HepG2 (cell line): ENCODE results near the gene CCDC97. TPM values are rescaled to one million over a fixed set of nuclear protein-coding genes. Genes with fewer than 3 reads are reported as not detected.

Experiments
- ATAC-seq: fragments of 200-7000 bp; cut with Tn5 transposase; 3 replicates; pipeline ENCODE4 v1.9.1; 2020; ENCODE audit warnings: mild to moderate bottlenecking, moderate library complexity
- BruUV-seq: library from RNA; stranded (reverse); fragments of 400-500 nt; replicated peaks from 2 replicates; lab custom pipeline; 2021; lab: Mats Ljungman, UMichigan
- CTCF ChIA-PET: fragments of 300-600 bp; formaldehyde crosslinking; extraction: SDS; loops from one replicate; lab custom pipeline; 2021; ENCODE audit warnings: low total read pairs, inconsistent platforms, low intra/inter-chr PET ratio; lab: Yijun Ruan, JAX
- POLR2A ChIA-PET: fragments of 350-600 bp; sonication (Branson Sonifier 250); formaldehyde crosslinking; loops from one replicate; lab custom pipeline; 2020; ENCODE audit warnings: antibody characterized with exemption, inconsistent platforms; lab: Yijun Ruan, JAX
- DNase-seq: peaks from one replicate; pipeline ENCODE4 v3.0.0-alpha.2; 2015; ENCODE audit warnings: low spot score
- FAIRE-seq: peaks from 3 replicates; lab custom pipeline; 2011; peaks lifted over from hg19 to GRCh38; lab: Jason Lieb, UNC
- H2AFZ ChIP-seq: one replicate; pipeline ENCODE4 v1.6.1; 2011; ENCODE audit warnings: low read length, inconsistent platforms
- H3K27ac ChIP-seq: fragments of 300-600 bp; 3 replicates; pipeline ENCODE4 v1.8.0; 2011; ENCODE audit warnings: mixed run types, mild to moderate bottlenecking, mixed read lengths, low read length, inconsistent platforms; ENCODE audit not compliant: insufficient read depth; ENCODE audit errors: extremely low read length
- H3K27me3 ChIP-seq, 2 experiments: fragments of 200-600 bp in 1 of 2; 2 replicates in 1 of 2; 3 replicates in 1 of 2; pipeline versions ENCODE4 v1.6.0 to v1.8.0; 2011; ENCODE audit warnings: low read length in 2 of 2, mild to moderate bottlenecking in 2 of 2, moderate library complexity in 2 of 2, inconsistent platforms in 1 of 2; ENCODE audit not compliant: insufficient read depth in 2 of 2, control insufficient read depth in 1 of 2
- H3K36me3 ChIP-seq, 2 experiments: fragments of 200-600 bp in 1 of 2; replicated peaks in 1 of 2; 2 replicates in 1 of 2; 3 replicates in 1 of 2; pipeline versions ENCODE4 v1.5.1 to v1.8.0; 2011; ENCODE audit warnings: low read length in 2 of 2, inconsistent platforms in 1 of 2; ENCODE audit not compliant: insufficient read depth in 2 of 2, control insufficient read depth in 1 of 2
- H3K4me1 ChIP-seq: 2 replicates; pipeline ENCODE4 v1.5.1; 2012; ENCODE audit warnings: low read length, inconsistent platforms; ENCODE audit not compliant: insufficient read depth
- H3K4me2 ChIP-seq: 2 replicates; pipeline ENCODE4 v1.6.0; 2011; ENCODE audit warnings: low read depth, low read length, inconsistent platforms
- H3K4me3 ChIP-seq, 3 experiments: fragments of 200-600 bp in 1 of 3; sonication (generic), shearing (Covaris generic) in 1 of 3; replicated peaks in 1 of 3; 2 replicates each; pipeline ENCODE4 v1.5.1; 2011 to 2016; ENCODE audit warnings: low read length in 3 of 3, inconsistent platforms in 2 of 3, low read depth in 2 of 3, mild to moderate bottlenecking in 2 of 3, control low read depth in 1 of 3, mixed read lengths in 1 of 3; ENCODE audit not compliant: insufficient read depth in 1 of 3
- H3K79me2 ChIP-seq: one replicate; pipeline ENCODE4 v1.6.1; 2011; ENCODE audit warnings: low read length, inconsistent platforms; ENCODE audit not compliant: insufficient read depth
- H3K9ac ChIP-seq: 2 replicates; pipeline ENCODE4 v1.6.0; 2011; ENCODE audit warnings: mild to moderate bottlenecking, low read depth, low read length, inconsistent platforms; ENCODE audit not compliant: insufficient read depth
- H3K9me3 ChIP-seq: 2 replicates; pipeline ENCODE4 v1.5.1; 2012; ENCODE audit warnings: mild to moderate bottlenecking, low read length
- H4K20me1 ChIP-seq: 2 replicates; pipeline ENCODE4 v1.6.0; 2011; ENCODE audit warnings: inconsistent platforms, mild to moderate bottlenecking, low read length, moderate library complexity; ENCODE audit not compliant: insufficient read depth
- CEBPB ChIP-seq: IDR thresholded peaks from 2 replicates; pipeline ENCODE4 v1.6.1; 2011; ENCODE audit warnings: low read depth, low read length, improper control_type of control experiment, borderline replicate concordance
- NCOA1 ChIP-seq: sonication (generic); formaldehyde crosslinking; IDR thresholded peaks from 2 replicates; pipeline ENCODE4 v1.9.0; 2021; ENCODE audit warnings: missing genetic modification reagents
- NFAT5 ChIP-seq: sonication (generic); formaldehyde crosslinking; IDR thresholded peaks from 2 replicates; pipeline ENCODE4 v1.4.0; 2020; ENCODE audit warnings: missing genetic modification reagents
- SYNCRIP ChIP-seq: fragments of 200-400 bp; formaldehyde crosslinking; IDR thresholded peaks from 2 replicates; pipeline ENCODE4 v1.6.1; 2018; ENCODE audit warnings: mild to moderate bottlenecking, low read depth, low read length; ENCODE audit not compliant: insufficient read depth
- ZNF577 ChIP-seq: sonication (generic); formaldehyde crosslinking; IDR thresholded peaks from 2 replicates; pipeline ENCODE4 v1.4.0; 2020; ENCODE audit warnings: mild to moderate bottlenecking, low read depth, missing genetic modification reagents, borderline replicate concordance
- ZNF781 ChIP-seq: sonication (generic); formaldehyde crosslinking; IDR thresholded peaks from 2 replicates; pipeline ENCODE4 v1.5.1; 2020; ENCODE audit warnings: borderline replicate concordance, mild to moderate bottlenecking, missing genetic modification reagents; ENCODE audit errors: not compliant biosample characterization
- WGBS: methylation state at CpG from one replicate; pipeline ENCODE4 v1.1.6; 2017; ENCODE audit warnings: low lambda C conversion rate; 5-methylcytosine and 5-hydroxymethylcytosine counted together
- in situ Hi-C: cut with HindIII; loops from 2 replicates; pipeline ENCODE4 v1.10.0; 2017; ENCODE audit warnings: low pct_unique_long_range_greater_than_20kb; ENCODE audit not compliant: extremely low pct_ligation_motif_present
- intact Hi-C: fragments of 100-400 bp; cut with micrococcal nuclease; formaldehyde crosslinking; loops from one replicate; pipeline ENCODE4 v1.10.0; 2022; ENCODE audit not compliant: unreplicated experiment
- polyA plus RNA-seq, 8 experiments: library from polyadenylated mRNA; depleted of rRNA in 3 of 8; stranded (reverse) in 7 of 8; unstranded in 1 of 8; fragments of >200 nt; fragmentation: Illumina TruSeq in 4 of 8; extraction: Trizol in 4 of 8; gene quantifications; 2 replicates each; pipeline versions ENCODE4 v1.2.1 to v1.2.3, GENCODE V29; 2011 to 2016; ENCODE audit warnings: low read depth in 4 of 8, missing spikeins in 1 of 8, mixed read lengths in 1 of 8; ENCODE audit not compliant: insufficient read depth in 1 of 8
- total RNA-seq, 5 experiments: library from RNA; depleted of rRNA; stranded (reverse); fragments of >200 nt; fragmentation: Illumina TruSeq; extraction: Trizol; gene quantifications; 2 replicates each; pipeline ENCODE4 v1.2.3, GENCODE V29; 2016; ENCODE audit warnings: low read depth in 1 of 5
- TF ChIP-seq, protein P1 (sequence below): sonication (generic); formaldehyde crosslinking; IDR thresholded peaks from 2 replicates; pipeline ENCODE4 v1.8.0; 2022; ENCODE audit warnings: mild to moderate bottlenecking, missing genetic modification reagents

The CCDC97 gene
- total and polyA plus RNA-seq, 2 of the 13 experiments (the other 11 are each of a cell fraction or from before 2014, with no cell fraction given), result 6.2 to 7.3 TPM

DNA sequence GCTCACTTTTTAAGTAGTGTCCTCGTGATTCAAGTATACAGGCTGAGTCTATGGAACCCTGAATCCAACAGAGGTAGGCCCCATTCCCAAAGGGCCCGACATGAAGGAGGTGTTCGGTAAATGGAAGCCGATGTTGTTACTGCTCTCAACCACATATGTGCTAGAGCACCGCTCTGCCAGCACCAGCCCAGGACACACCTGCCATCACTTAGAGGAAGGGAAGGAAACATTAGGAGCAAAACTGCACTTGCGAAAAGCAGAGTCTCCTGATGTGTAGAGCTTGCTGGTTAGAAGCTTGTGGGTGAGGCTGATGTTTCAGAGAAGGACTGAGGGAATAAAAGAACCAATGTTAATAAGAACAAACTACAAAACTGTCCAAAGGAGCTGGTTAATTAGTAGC is 9.4 kb upstream of the CCDC97 start:
- Histone ChIP-seq H3K9me3 (no peaks in the 10 kb centered on the region), H3K79me2 (no peaks in the 10 kb centered on the region), H3K36me3 (peaks cover 56 to 96% of the 10 kb centered on the region in 2 experiments), H3K4me3 (no peak overlapping the region), H4K20me1 (no peaks in the 10 kb centered on the region), H3K9ac (no peak overlapping the region), H3K27me3 (no peaks in the 10 kb centered on the region), H2AFZ (no peak overlapping the region), H3K27ac (no peak overlapping the region), H3K4me1 (no peaks in the 10 kb centered on the region), H3K4me2 (no peak overlapping the region)
- FAIRE-seq (no peak), DNase-seq (no peak), ATAC-seq (no peak)
- POLR2A ChIA-PET, result no interaction called here
- in situ Hi-C loops, result no loop called here
- no TSS peak for BruUV-seq
- intact Hi-C loops, result no loop called here
- CTCF ChIA-PET, result no interaction called here
- TF ChIP-seq ZNF781 (CRISPR knock-in tag) (no peak), SYNCRIP (no peak), NCOA1 (CRISPR knock-in tag) (no peak), NFAT5 (CRISPR knock-in tag) (no peak), CEBPB (no peak), ZNF577 (CRISPR knock-in tag) (no peak)
- TF ChIP-seq, protein P1, sequence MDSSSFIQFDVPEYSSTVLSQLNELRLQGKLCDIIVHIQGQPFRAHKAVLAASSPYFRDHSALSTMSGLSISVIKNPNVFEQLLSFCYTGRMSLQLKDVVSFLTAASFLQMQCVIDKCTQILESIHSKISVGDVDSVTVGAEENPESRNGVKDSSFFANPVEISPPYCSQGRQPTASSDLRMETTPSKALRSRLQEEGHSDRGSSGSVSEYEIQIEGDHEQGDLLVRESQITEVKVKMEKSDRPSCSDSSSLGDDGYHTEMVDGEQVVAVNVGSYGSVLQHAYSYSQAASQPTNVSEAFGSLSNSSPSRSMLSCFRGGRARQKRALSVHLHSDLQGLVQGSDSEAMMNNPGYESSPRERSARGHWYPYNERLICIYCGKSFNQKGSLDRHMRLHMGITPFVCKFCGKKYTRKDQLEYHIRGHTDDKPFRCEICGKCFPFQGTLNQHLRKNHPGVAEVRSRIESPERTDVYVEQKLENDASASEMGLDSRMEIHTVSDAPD (CRISPR knock-in tag), result no peak
- 98% methylated on average over 6 of the region's 6 CpGs for WGBS
